GM23338 (cell line): Measurements from ENCODE around the gene TCF12.

Source experiments
- CREB1 ChIP-seq: fragments of 250-450 bp; sonication (Bioruptor Pico); IDR thresholded peaks from 2 replicates; pipeline ENCODE4 v1.5.0; 2020; ENCODE audit warnings: low read depth, mild to moderate bottlenecking, moderate library complexity
- CTCF ChIP-seq, 2 experiments: fragments of 200-600 bp in 1 of 2; sonication (generic) in 1 of 2; conservative IDR thresholded peaks; 2 replicates each; pipeline versions ENCODE4 v1.5.1 to v1.6.1; 2016 to 2017; ENCODE audit warnings: antibody characterized with exemption in 2 of 2, low read depth in 2 of 2, mild to moderate bottlenecking in 2 of 2, moderate library complexity in 1 of 2
- EZH2 ChIP-seq: fragments of 200-600 bp; sonication (generic); IDR thresholded peaks from one replicate; pipeline ENCODE4 v1.8.0; 2017; ENCODE audit warnings: antibody characterized with exemption, mild to moderate bottlenecking, low read depth; ENCODE audit not compliant: unreplicated experiment
- EZH2phosphoT487 ChIP-seq: fragments of 200-600 bp; sonication (generic); IDR thresholded peaks from one replicate; pipeline ENCODE4 v1.8.1; 2018; ENCODE audit warnings: antibody characterized with exemption; ENCODE audit not compliant: unreplicated experiment
- JUNB ChIP-seq: IDR thresholded peaks from one replicate; pipeline ENCODE4 v1.6.1; 2016; ENCODE audit warnings: antibody characterized with exemption; ENCODE audit not compliant: unreplicated experiment
- NANOG ChIP-seq: IDR thresholded peaks from 2 replicates; pipeline ENCODE4 v1.6.1; 2016; ENCODE audit warnings: antibody characterized with exemption, borderline replicate concordance
- POLR2AphosphoS5 ChIP-seq: IDR thresholded peaks from 2 replicates; pipeline ENCODE4 v1.6.1; 2016; ENCODE audit warnings: antibody characterized with exemption, low read depth
- REST ChIP-seq: IDR thresholded peaks from one replicate; pipeline ENCODE4 v1.6.1; 2018; ENCODE audit warnings: antibody characterized with exemption; ENCODE audit not compliant: unreplicated experiment
- ZNF331 ChIP-seq: fragments of 250-450 bp; sonication (Bioruptor Pico); IDR thresholded peaks from 2 replicates; pipeline ENCODE4 v1.5.0; 2020; ENCODE audit warnings: low read depth, mild to moderate bottlenecking, moderate library complexity
- ZNF462 ChIP-seq: fragments of 250-450 bp; sonication (Bioruptor Pico); IDR thresholded peaks from 2 replicates; pipeline ENCODE4 v1.5.0; 2020; ENCODE audit warnings: mild to moderate bottlenecking, moderate library complexity
- TF ChIP-seq, protein P1 (sequence below): IDR thresholded peaks from 2 replicates; pipeline ENCODE4 v1.6.1; 2016; ENCODE audit warnings: antibody characterized with exemption

DNA sequence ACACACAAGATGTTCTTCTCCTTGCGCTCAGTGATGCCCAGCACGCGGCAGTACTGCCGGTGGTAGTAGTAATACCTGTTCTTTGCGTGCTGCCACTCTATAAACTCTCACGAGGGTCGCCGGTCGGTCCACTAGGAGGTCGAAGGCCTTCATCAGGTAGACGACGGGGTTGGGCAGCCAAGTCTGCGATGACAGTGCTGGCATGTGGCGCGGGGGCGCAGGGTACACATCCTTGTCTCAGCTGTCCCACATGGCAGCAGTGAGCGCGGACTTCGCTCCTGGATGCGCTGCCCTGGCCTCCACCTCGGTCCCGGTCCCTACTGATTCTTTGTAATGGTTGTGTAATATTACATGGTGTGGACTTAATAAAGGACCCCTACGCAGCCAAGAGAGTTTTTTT, 407.8 kb downstream of the TCF12 start:
- no peak for TF ChIP-seq POLR2AphosphoS5
- TF ChIP-seq CTCF (conservative IDR thresholded peaks at IDR 0.05; ENCODE audit: low read depth in 2 of 2): no peak
- no peak for TF ChIP-seq EZH2
- TF ChIP-seq REST: no peak
- no peak for TF ChIP-seq JUNB
- TF ChIP-seq CREB1: no peak
- no peak for TF ChIP-seq EZH2phosphoT487
- no peak for TF ChIP-seq ZNF331 (CRISPR knock-in tag)
- TF ChIP-seq, protein P1, sequence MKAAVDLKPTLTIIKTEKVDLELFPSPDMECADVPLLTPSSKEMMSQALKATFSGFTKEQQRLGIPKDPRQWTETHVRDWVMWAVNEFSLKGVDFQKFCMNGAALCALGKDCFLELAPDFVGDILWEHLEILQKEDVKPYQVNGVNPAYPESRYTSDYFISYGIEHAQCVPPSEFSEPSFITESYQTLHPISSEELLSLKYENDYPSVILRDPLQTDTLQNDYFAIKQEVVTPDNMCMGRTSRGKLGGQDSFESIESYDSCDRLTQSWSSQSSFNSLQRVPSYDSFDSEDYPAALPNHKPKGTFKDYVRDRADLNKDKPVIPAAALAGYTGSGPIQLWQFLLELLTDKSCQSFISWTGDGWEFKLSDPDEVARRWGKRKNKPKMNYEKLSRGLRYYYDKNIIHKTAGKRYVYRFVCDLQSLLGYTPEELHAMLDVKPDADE: no peak
- no peak for TF ChIP-seq NANOG
- no peak for TF ChIP-seq ZNF462 (CRISPR knock-in tag)
